ENCODE data around the gene KLK8. TPM values are rescaled to one million over a fixed set of nuclear protein-coding genes. Genes with fewer than 3 reads are reported as not detected.
A peak's percentile ranks its signal among the peaks of the same experiment; 100 is the strongest.
"Not testable (repeated sequence)": the region's sequence is repeated elsewhere in the genome, so short reads cannot be mapped to it uniquely, and the experiment has no call there.

The KLK8 gene
- total RNA-seq, 1 donor from 2014 or later: not detected

DNA sequence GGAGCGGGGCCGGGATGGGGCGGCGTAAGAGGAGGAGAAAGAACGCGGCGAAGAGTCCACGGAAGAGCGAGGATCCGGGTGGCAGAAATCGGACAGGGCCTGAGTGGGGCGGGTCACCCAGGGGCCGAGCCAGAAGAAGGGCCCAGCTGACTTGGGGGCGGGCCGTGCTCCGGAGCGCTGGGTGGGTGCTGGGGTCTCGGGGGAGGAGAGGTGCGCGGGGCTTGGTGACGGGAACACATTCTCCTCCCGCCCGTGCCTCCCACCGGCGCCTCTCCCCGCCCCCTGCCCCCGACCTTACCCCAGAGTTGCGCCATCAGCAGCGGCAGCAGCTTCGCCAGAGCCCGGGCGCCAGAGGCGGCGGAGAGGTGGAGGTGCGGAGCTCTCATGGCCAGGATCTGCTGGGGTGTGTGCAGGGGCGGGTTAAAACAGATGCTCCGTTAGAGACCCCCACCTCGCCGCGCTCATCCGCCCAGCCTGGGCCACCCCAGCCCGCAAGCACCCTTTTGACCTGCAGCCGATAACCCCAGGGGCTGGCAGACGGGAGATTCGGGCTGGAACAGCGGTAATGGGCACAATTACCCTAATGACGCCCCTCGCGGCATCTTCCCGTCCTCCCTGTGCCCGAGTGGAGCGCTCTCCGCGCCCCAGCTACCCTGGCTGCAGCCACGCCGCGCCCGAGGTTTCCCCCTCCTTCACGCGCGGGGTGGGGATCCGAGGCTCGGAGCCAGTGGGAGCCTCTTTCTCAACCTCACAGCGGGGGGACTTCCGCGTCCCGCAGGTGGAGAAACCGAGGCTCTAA is 17.5 kb upstream of the KLK8 start:
- DNase-seq (ENCODE audit: low read depth): peak; percentile 5

DNA sequence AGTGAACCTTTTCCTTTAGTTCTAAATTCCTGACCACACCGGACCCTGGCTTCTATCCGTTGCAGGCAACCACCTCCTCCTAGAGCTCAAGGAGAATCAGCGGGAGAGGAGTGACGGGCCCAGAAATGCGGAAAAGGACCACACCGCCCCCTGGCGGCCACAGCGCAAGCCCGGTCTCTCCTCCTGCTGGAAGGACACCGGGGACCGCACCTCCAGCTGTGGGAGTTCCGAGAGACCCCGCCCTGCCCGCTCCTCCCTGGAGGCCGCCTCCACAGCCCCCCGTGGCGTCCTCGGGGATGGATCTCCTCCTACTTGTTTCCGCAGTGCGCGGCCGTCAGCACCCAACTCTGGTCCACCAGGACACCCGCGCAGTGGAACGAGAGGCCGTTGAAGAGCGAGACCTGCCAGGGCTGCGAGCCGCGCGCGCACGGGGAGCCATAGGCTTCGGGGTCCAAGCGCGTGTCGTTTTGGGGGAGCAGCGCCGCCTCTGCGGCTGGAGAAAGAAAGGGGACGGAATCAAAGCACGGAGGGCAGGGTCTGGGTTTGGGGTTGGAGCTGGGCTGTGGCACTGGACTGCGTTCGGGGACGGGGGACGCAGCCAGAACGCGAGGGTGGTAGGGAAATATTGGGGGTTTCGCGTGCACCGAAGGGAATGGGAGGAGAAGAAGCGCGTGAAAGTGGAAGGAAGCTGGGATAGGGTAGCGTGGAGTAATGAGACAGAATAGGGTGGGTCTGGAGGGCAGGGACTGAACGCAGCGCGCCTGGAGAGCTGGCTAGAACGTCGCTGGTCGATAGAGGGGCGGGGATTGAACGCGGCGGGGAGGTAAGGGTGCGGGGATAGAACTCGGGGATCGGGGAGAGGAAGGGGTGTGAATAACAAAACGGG is 15.6 kb upstream of the KLK8 start:
- DNase-seq (ENCODE audit: low read depth): no peak

DNA sequence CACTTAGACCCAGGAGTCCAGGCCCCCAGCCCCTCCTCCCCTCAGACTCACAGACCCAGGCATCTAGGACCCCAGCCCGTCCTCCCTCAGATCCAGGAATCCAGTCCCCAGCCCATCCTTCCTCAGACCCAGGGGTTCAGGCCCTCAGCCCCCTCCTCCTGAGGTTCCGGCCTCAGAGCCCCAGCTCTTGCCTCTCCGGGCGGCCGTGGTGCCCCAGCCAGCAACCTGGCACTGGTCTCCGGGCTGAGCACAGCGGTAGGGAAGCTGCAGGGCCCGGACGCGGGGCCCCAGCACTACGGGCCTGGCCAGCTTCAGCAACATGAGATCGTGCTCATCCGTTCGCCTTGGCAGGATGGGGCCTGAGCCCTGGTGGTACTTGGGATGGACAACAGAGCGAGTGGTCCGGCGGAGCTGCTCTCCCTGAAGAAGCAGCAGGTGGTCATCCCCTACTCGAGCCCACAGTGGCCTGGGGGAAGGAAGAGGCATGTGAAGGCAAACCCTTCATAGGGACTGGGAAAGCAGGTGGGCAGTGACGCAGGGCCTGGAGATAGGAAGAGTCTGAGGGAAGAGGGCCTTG is 14.4 kb upstream of the KLK8 start:
- no peak for DNase-seq (ENCODE audit: low read depth)

DNA sequence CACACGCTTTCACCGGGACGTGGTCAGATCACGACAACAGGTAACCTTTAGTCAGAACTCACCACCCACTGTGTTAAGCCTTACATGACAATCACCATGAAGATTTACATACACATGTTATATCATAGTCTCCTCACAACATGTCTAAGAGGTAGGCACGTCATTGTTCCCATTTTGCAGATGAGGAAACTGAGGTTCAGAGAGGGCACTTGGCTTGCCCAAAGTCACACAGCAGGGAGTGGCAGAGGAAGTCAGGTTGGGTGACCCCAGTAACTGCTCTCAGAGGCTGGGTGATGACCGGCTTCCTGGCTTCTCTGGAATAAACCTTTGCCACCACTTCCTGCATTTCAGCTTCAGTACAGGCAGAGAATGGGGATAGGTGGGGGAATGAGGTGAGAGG is 12.8 kb upstream of the KLK8 start:
- no peak for DNase-seq (ENCODE audit: low read depth)

DNA sequence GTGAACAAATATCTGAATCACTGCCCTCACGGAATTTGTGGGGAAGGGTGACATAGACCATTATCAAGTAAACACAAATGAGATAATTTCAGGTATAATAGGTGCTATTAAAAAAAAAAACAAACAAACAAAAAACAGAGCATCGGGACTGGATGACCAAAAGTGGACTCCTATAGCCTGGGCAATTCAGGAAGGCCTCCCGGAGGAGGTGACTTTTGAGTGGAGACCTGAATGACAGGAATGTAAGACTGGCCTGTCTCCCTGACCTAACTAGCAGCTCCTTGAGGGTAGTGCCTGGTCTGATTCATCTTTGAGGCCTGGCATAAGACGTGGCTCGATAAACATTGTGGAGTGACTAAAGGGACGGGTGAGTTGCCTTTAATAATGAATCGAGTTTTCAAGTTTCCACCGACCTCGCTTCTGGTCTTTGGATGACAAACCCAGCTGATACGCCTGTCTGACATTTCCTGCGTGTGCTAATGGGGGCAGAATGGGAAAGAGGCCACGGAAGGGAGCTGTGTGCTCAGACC is 11.3 kb upstream of the KLK8 start:
- DNase-seq (ENCODE audit: low read depth): no peak

DNA sequence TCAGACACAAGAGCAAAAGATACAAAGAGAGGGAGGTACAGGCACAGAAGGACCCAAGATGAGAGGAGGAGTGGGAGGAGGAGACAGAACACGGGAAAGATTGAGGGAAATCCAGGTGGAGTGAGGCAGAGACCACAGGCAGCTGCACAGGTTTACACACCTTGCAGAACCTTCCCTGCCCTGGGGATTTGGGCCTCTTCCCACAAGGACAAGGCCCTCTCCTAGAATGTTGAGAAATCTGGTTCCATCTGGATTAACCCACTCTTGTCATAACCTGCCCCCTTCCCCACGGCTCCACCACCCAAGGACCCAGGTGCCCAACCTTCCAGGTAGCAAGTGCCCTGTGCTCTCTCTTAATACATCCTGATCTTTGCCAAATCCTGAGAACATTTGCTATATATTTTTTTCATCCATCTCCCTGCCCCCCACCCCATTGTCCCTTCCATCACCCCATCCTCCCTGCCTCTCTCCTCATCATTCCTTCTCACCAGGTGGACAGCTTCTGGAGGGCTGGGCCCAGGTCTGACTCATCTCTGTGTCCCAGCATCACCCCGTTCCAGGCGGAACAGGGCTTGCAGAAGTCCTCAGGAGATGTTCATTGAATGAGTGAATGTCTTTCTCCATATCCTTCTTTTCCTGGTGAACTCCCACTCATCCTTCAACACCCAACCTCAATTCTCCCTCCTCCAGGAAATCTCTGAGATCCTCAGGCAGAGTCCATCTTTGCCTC is 8.8 kb upstream of the KLK8 start:
- DNase-seq (ENCODE audit: low read depth): no peak

DNA sequence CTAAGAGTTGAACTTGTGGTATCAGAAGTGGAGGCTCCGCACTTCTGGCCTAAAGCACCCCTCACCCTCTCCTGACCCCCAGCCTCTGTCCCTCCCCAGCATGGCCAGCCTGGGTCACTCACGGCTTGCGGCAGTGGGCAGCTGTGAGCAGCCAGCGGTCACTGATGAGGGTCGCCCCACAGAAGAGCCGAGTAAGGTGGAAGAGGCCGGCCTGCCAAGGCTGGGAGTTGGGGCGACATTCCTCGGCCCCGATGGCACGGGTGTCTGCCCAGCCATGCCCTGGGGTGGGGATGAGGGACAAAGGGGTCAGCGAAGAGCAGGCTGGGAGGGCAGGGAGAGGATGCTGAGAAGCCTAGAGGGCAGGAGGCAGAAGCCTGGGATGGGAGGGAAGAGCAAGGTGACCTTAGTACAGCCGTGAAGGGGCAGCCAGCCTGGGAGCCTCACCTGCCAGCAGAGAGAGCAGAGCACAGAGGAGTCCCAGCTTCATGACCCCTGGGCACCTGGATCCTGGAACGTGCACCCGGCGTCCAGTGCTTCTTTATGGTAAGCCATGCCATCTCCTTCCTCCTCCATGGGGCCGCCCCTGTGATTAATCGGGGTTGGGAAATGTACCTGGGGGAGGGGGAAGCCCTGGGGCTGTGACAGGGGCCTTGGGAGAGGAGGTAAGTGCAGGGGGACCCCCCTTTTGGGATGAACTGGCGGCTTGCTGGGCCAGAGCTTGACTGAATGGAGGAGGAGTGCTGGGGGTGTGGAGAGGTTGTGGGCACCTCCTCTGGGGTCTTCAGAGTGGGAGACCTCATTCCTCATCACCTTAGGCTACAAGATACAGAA is 7.9 kb upstream of the KLK8 start:
- no peak for DNase-seq (ENCODE audit: low read depth)

DNA sequence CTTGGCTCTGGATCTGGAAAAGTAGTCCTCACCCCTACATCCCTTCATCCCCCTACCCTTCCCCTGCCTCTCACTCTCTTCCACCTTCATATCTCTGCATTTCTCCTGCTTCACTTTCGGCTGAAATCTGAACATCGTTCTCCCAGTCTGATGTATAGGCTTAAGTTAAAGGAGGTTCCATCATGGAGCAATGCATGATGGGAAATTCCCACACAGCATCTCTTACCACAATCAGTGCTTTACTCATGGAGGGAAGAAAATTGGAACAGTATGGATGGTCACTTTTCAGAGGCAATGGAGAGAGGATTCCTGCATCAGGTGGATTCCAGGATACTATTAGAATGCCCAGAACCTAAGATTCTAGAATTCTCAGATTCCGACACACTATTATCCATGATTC is 6.1 kb upstream of the KLK8 start:
- DNase-seq (ENCODE audit: low read depth): no peak

DNA sequence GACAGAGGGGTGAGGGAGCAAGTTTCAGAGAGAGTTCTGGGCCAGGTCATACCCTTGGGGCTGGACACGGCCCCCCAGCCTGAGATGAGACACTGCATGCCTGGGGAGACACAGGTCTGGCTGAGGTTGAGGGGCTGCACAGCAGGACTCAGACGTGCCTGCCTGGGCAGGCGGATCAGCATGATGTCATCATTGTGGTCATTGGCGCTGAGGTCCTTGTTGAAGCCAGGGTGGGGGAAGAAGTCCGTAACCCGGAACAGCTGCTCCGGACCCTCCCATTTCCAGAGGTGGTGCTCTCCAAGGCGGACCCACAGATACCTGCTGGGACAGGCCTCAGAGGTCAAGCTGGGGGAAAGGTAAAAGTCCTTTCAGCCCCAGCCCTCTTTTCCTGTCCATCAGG is 5.0 kb upstream of the KLK8 start:
- no peak for DNase-seq (ENCODE audit: low read depth)

DNA sequence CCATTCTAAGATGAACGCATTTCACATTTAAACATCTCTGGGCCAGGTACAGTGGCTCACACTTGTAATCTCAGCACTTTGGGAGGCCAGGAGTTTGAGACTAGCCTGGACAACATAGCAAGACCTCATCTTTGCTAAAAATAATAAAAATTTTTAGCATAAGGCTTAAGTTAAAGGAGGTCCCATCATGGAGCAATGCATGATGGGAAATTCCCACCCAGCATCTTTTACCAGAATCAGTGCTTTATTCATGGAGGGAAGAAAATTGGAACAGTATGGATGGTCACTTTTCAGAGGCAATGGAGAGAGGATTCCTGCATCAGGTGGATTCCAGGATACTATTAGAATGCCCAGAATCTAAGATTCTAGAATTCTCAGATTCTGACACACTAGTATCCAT is 3.8 kb upstream of the KLK8 start:
- DNase-seq (ENCODE audit: low read depth): no peak

DNA sequence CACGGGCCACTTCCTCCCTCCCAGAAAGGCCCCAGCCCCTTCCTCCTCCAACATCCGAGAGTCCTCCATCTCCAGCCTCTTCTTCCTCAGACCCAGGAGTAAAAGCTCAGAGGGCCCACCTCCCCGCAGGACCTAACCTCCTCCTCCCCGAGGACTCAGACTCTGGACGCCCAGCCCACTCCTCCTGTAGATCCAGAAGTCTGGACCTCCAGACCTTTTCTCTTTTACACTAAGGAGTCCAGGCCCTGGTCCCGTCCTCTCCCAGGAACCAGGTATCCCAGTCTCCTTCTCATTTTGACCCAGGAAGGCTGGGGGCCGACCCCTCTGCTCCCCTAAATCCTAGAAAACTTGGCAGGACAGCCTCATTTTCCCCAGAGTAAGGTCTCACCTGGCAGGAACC is 1.9 kb upstream of the KLK8 start:
- no peak for DNase-seq (ENCODE audit: low read depth)

DNA sequence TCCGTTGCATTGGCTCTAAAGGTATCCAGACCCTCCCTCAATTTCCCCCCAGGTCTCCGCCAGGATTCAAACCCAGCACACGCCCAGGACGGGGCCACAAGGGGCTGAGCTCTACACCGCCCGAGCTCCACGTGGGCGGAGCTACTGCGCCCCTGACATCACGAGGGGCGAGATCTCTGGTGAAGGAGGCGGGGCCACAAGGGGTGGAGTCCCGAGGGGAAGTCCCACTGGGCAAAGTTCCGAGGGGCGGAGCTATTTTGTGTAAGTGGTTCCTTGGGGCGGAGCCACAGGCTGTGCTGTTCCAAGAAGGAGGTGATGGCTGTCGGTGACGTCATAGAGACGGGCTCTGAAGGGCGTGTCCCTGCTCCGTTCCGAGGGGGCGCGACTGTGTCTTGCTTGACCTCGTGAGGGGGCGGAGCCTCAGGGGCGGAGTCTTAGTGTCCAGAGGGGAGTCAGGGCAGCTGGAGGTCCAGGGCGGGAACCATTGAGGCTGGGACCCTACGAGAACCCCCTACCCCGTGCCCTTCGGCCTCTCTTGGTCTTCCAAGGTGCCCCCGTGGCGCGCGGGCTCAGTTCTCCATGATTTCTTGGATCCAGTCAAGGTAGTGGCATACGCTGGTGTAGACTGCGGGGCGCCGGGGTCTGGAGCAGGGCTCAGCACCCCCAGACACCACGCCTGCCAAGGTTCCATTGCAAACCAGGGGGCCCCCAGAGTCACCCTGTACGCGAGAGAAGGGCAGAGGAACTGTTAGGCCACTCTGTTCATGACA is 1.3 kb upstream of the KLK8 start:
- peak; percentile 7 for DNase-seq (ENCODE audit: low read depth)

DNA sequence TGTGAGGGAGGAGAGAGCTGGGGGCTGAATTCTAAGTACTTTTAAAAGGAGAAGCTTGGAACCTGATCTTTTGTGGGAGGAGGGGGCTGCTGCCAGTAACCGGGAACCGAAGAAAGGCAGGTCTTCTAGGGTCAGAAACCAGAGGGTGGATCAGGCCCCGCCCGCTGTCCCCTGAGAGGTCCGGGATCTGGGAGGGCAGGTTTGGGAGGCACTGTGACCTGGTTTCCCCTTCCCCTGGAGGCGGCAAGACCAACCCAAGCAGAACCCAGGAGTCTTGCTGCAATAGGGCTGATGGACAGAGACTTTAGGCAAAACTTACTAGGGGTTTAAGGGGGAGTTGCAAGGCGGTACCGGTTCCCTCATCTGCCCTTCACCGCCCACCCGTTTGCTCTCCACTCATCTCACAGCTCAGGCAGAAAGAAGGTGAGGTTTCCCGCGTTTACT is 707 bp upstream of the KLK8 start:
- DNase-seq (ENCODE audit: low read depth): no peak

DNA sequence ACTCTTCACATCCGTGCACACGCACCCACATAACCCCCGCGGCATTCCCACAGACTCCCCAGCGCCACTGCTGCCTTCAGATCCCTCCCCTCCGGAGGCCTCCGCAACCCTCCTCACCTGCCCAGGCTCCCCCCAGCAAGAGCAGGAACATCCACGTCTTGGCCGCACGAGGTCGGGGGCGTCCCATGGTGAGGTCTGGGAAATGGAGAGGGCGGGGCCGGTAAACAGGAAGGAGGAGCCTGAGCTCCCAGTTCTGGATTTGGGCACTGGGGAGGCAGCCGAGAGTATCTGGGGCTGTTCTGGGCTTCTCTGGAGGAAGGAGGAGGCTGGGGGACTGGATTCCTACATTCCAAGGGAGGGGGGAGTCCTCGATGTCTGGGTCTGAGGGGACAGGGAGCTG is 423 bp downstream of the KLK8 start:
- no peak for DNase-seq (ENCODE audit: low read depth)

DNA sequence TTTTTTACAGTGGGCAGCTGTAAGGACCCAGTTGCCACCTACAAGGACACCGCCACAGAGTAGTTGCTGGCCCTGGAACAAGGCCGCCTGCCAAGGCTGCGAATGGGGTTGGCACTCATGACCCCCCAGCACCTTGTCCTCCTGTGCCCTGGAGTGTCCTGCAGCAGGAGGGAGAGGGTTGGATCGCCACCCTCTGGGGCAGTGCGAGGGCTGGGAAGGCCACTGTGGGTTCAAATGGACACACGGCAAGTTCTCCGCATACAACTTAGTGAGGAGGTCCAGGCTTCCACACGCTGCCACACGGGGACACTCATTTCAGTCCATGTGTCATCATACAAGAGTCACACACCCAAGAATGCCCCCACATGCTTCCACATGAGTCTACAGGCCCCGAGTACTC is 978 bp downstream of the KLK8 start:
- no peak for DNase-seq (ENCODE audit: low read depth)

DNA sequence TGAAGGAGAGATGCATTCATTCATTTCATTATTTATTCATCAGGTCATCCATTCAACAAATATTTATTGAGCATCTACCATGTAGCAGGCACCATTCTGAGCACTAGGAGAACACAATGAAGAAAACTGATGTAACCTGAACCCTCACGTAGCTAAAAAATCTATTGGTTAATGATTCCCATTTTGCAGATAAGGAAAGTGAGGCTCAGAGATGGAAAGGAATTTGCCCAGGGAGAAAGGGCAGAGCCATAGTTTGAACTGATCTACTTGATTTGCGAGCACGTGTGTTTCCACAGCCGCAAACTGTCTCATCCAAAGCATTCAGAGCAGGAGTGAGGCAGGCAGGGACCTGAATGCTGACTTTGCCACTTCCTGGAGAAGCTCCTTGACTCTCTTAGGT is 2.7 kb downstream of the KLK8 start:
- DNase-seq (ENCODE audit: low read depth): no peak

DNA sequence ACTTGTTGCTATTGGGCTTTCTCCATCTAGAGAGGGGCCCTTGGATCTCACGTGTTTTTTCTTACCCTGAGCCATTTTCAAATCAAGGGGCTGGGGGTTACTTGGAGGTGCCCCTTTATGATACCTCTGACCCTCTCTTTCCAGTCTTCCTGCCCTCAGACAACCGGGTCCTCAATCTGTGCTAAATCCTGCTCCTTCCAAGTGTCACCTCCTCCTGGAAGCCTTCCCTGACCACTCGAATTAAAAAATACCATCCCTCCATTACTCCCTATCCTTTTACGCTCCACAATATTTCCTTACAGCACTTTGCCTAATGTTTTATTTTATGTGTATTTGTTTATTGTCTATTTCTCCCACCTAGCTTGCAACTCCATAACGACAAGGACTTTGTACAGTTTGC is 3.3 kb downstream of the KLK8 start:
- DNase-seq (ENCODE audit: low read depth): no peak

DNA sequence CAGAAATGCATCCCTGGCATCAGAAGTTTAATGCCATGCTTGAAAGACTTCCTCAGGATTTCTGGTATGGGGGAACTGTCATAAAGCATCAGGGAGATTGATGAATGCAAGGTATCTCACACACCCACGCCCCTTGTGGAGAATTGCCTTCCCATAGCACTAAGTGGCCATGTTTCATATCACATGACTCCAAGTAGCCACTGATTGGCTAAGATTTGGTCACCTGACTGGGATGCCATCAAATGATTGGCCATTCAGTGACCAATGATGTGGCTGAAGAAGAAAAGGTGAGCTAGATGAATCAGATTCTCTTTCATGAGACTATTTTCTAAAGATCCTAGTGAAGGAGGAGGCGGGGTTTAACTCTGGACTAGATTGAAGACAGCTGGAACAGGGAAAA is 7.3 kb downstream of the KLK8 start:
- DNase-seq (ENCODE audit: low read depth): no peak

DNA sequence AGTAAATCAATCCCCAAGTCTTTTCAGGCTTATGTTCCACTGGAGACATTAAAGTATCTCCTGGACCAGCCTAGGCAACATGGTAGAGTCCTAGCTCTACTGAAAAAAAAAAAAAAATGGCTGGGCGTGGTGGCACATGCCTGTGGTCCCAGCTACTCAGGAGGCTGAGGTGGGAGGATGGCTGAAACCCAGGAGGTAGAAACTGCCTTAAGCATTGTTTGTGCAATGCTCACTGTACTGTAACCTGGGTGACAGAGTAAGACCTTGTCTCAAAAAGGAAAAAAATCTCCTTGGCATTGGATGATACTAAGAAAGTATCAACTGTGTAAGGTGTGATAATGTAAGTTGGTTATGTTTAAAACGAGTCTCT is 8.8 kb downstream of the KLK8 start:
- peak; percentile 38 for DNase-seq (ENCODE audit: low read depth)

DNA sequence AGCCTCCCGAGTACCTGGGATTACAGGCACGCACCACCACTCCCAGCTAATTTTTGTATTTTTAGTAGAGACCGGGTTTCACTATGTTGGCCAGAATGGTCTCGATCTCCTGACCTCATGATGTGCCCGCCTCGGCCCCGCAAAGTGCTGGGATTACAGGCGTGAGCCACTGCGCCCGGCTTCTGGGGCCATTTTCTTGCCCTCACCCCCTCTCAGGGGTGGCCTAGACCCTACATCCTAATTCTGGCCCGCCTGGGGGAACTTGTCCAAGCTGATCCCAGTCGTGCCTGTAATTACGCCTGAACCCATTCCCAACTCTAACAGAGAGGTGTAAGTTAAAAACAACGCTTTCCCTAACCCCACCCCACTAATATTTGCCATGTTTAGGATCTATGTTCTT is 17.0 kb downstream of the KLK8 start:
- not testable (repeated sequence) for DNase-seq (ENCODE audit: low read depth)
